Nephron (organoid): ENCODE results near the gene NRXN2.
A peak's percentile ranks its signal among the peaks of the same experiment; 100 is the strongest.
"Not testable (repeated sequence)": the region's sequence is repeated elsewhere in the genome, so short reads cannot be mapped to it uniquely, and the experiment has no call there.

Experiments
- H3K27ac Mint-ChIP-seq, 3 experiments: 2 replicates each; pipeline ENCODE4 v1.8.0; 2020; ENCODE audit warnings: mixed read lengths in 3 of 3, mild to moderate bottlenecking in 2 of 3, moderate library complexity in 1 of 3
- H3K27me3 Mint-ChIP-seq: 2 replicates; pipeline ENCODE4 v1.8.0; 2021; ENCODE audit warnings: low read depth, mild to moderate bottlenecking, moderate library complexity, mixed read lengths
- H3K36me3 Mint-ChIP-seq: 2 replicates; pipeline ENCODE4 v1.8.0; 2020; ENCODE audit warnings: low read depth, mixed read lengths
- H3K4me1 Mint-ChIP-seq: 2 replicates; pipeline ENCODE4 v1.8.0; 2020; ENCODE audit warnings: mixed read lengths
- H3K4me3 Mint-ChIP-seq, 3 experiments: 2 replicates each; pipeline ENCODE4 v1.8.0; 2020; ENCODE audit warnings: mild to moderate bottlenecking in 3 of 3, mixed read lengths in 3 of 3, moderate library complexity in 2 of 3
- H3K9me3 Mint-ChIP-seq: 2 replicates; pipeline ENCODE4 v1.8.0; 2020; ENCODE audit warnings: mixed read lengths
- CTCF ChIP-seq, 3 experiments: fragments of 200-600 bp; sonication (generic); IDR thresholded peaks; one replicate each; pipeline ENCODE4 v1.5.0; 2021; ENCODE audit warnings: antibody characterized with exemption in 3 of 3; ENCODE audit not compliant: unreplicated experiment in 3 of 3

Gene NRXN2

GRCh38 chr11:64667154-64667745, 55.7 kb downstream of the NRXN2 start:
- no peak overlapping the region for H3K27ac Mint-ChIP-seq
- no peaks in the 10 kb centered on the region for H3K9me3 Mint-ChIP-seq
- H3K4me3 Mint-ChIP-seq, result no peak overlapping the region
- H3K27me3 Mint-ChIP-seq, result peaks cover 9% of the 10 kb centered on the region
- H3K4me1 Mint-ChIP-seq, result no peaks in the 10 kb centered on the region
- no peak for TF ChIP-seq CTCF (IDR thresholded peaks at IDR 0.05; ENCODE audit: unreplicated experiment in 3 of 3)
- H3K36me3 Mint-ChIP-seq, result peaks cover 3% of the 10 kb centered on the region

GRCh38 chr11:64665411-64665821, 57.6 kb downstream of the NRXN2 start:
- H3K27me3 Mint-ChIP-seq, result peaks cover 4% of the 10 kb centered on the region
- TF ChIP-seq CTCF (IDR thresholded peaks at IDR 0.05; ENCODE audit: unreplicated experiment in 3 of 3), result no peak
- H3K36me3 Mint-ChIP-seq, result peaks cover 3% of the 10 kb centered on the region
- peaks cover 1% of the 10 kb centered on the region for H3K4me1 Mint-ChIP-seq
- no peak overlapping the region for H3K27ac Mint-ChIP-seq
- H3K9me3 Mint-ChIP-seq, result no peaks in the 10 kb centered on the region
- no peak overlapping the region for H3K4me3 Mint-ChIP-seq

- H3K36me3 Mint-ChIP-seq, H3K9me3 Mint-ChIP-seq, H3K27me3 Mint-ChIP-seq, H3K4me1 Mint-ChIP-seq, H3K27ac Mint-ChIP-seq, H3K4me3 Mint-ChIP-seq: not testable (repeated sequence)
Measured at GRCh38 chr11:64664236-64664870, 58.6 kb downstream of the NRXN2 start.

GRCh38 chr11:64663656-64664055, 59.3 kb downstream of the NRXN2 start:
- Mint-ChIP-seq H3K4me3 (no peak overlapping the region), H3K27me3 (peaks cover 4% of the 10 kb centered on the region), H3K36me3 (peaks cover 3% of the 10 kb centered on the region), H3K4me1 (peaks cover 4% of the 10 kb centered on the region), H3K27ac (no peak overlapping the region), H3K9me3 (no peaks in the 10 kb centered on the region)
- no peak for TF ChIP-seq CTCF (IDR thresholded peaks at IDR 0.05; ENCODE audit: unreplicated experiment in 3 of 3)

- Mint-ChIP-seq H3K9me3 (no peaks in the 10 kb centered on the region), H3K27me3 (peaks cover 8% of the 10 kb centered on the region), H3K4me1 (peaks cover 9% of the 10 kb centered on the region), H3K27ac (peak overlapping the region in 2 of 3 experiments; percentile 50 to 67), H3K4me3 (no peak overlapping the region), H3K36me3 (no peaks in the 10 kb centered on the region)
- no peak for TF ChIP-seq CTCF (IDR thresholded peaks at IDR 0.05; ENCODE audit: unreplicated experiment in 3 of 3)
Measured at GRCh38 chr11:64661614-64662013, 61.4 kb downstream of the NRXN2 start.

GRCh38 chr11:64661146-64661545, 61.9 kb downstream of the NRXN2 start:
- Mint-ChIP-seq H3K36me3 (no peaks in the 10 kb centered on the region), H3K4me3 (no peak overlapping the region), H3K27me3 (peaks cover 8% of the 10 kb centered on the region), H3K9me3 (no peaks in the 10 kb centered on the region), H3K27ac (peak overlapping the region in 2 of 3 experiments; percentile 50 to 67), H3K4me1 (peaks cover 10% of the 10 kb centered on the region)
- no peak for TF ChIP-seq CTCF (IDR thresholded peaks at IDR 0.05; ENCODE audit: unreplicated experiment in 3 of 3)
